ENCODE measurements around the gene TRERF1.

- TF ChIP-seq, protein P1, sequence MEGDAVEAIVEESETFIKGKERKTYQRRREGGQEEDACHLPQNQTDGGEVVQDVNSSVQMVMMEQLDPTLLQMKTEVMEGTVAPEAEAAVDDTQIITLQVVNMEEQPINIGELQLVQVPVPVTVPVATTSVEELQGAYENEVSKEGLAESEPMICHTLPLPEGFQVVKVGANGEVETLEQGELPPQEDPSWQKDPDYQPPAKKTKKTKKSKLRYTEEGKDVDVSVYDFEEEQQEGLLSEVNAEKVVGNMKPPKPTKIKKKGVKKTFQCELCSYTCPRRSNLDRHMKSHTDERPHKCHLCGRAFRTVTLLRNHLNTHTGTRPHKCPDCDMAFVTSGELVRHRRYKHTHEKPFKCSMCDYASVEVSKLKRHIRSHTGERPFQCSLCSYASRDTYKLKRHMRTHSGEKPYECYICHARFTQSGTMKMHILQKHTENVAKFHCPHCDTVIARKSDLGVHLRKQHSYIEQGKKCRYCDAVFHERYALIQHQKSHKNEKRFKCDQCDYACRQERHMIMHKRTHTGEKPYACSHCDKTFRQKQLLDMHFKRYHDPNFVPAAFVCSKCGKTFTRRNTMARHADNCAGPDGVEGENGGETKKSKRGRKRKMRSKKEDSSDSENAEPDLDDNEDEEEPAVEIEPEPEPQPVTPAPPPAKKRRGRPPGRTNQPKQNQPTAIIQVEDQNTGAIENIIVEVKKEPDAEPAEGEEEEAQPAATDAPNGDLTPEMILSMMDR (IDR thresholded peaks at IDR 0.05), result no peak
- TF ChIP-seq POLR2AphosphoS5 (IDR thresholded peaks at IDR 0.05), result no peak
These were observed 173.4 kb downstream of the TRERF1 start for GRCh38 chr6:42278131-42278853.

Measured in transverse colon (tissue), 4 donors.